ENCODE results near the gene TBRG4.

GRCh38 chr7:45071528-45071927 is 40.0 kb downstream of the TBRG4 start:
- TF ChIP-seq POLR2A (IDR thresholded peaks at IDR 0.05) (no peak), CTCF (IDR thresholded peaks at IDR 0.05 in 8 of 11, conservative IDR thresholded peaks at IDR 0.05 in 3 of 11) (no peak), POLR2AphosphoS5 (IDR thresholded peaks at IDR 0.05) (no peak)

All from spleen (tissue), 7 donors.